Esophagus (tissue), 2 donors: ENCODE data around the gene DCLK1. TPM values are rescaled to one million over a fixed set of nuclear protein-coding genes. Genes with fewer than 3 reads are reported as not detected.

ENCODE experiments used
- H3K27ac ChIP-seq, 2 donors: one replicate each; pipeline ENCODE4 v1.5.1; 2013; ENCODE audit warnings: low read depth in 2 of 2, mild to moderate bottlenecking in 2 of 2, inconsistent platforms in 1 of 2, low read length in 1 of 2, moderate library complexity in 1 of 2
- H3K27me3 ChIP-seq, 2 donors: one replicate each; pipeline ENCODE4 v1.6.1; 2013; ENCODE audit warnings: low read length in 2 of 2, control low read depth in 1 of 2, mild to moderate bottlenecking in 1 of 2; ENCODE audit not compliant: insufficient read depth in 2 of 2, control insufficient read depth in 1 of 2
- H3K36me3 ChIP-seq, 2 donors: one replicate each; pipeline ENCODE4 v1.6.1; 2013; ENCODE audit warnings: low read length in 1 of 2; ENCODE audit not compliant: control insufficient read depth in 2 of 2, insufficient read depth in 2 of 2
- H3K4me1 ChIP-seq, 2 donors: one replicate each; pipeline ENCODE4 v1.6.1; 2013; ENCODE audit warnings: low read length in 1 of 2; ENCODE audit not compliant: control insufficient read depth in 2 of 2, insufficient read depth in 2 of 2
- H3K4me3 ChIP-seq, 2 donors: one replicate each; pipeline ENCODE4 v1.5.1; 2013; ENCODE audit warnings: low read length in 2 of 2, mild to moderate bottlenecking in 2 of 2, low read depth in 1 of 2, moderate library complexity in 1 of 2
- H3K9me3 ChIP-seq, 2 donors: one replicate each; pipeline ENCODE4 v1.6.1; 2013; ENCODE audit warnings: mild to moderate bottlenecking in 2 of 2, low read depth in 1 of 2, low read length in 1 of 2, moderate library complexity in 1 of 2; ENCODE audit not compliant: control insufficient read depth in 2 of 2, insufficient read depth in 1 of 2
- WGBS, 2 donors: extraction: QIAGEN DNeasy Blood & Tissue Kit; methylation state at CpG; one replicate each; pipeline ENCODE4 v1.1.7; 2013; 5-methylcytosine and 5-hydroxymethylcytosine counted together
- polyA plus RNA-seq, 2 donors: library from polyadenylated mRNA; stranded (reverse); fragments of 200-250 nt; gene quantifications; one replicate each; pipeline ENCODE4 v1.2.3, GENCODE V29; 2013
- donor health status: healthy with polysubstance abuse.
- donor health status: Bipolar disorder and iron deficiency.

The DCLK1 gene
- polyA plus RNA-seq, 2 donors, result 0.47 to 0.75 TPM

- H3K27ac ChIP-seq, result no peak overlapping the region
- H3K36me3 ChIP-seq, result no peaks in the 10 kb centered on the region
- 48 to 73% methylated on average over 1 of the region's 1 CpG for WGBS, 2 donors
- H3K9me3 ChIP-seq, result no peaks in the 10 kb centered on the region
- no peaks in the 10 kb centered on the region for H3K4me1 ChIP-seq
- no peak overlapping the region for H3K4me3 ChIP-seq
- H3K27me3 ChIP-seq, result no peaks in the 10 kb centered on the region
Measured at GRCh38 chr13:35832551-35832950, 298.6 kb downstream of the DCLK1 start.

- whole genome bisulfite sequencing, 2 donors, result 76 to 79% methylated on average over 2 of the region's 2 CpGs
- Histone ChIP-seq H3K9me3 (no peaks in the 10 kb centered on the region), H3K36me3 (no peaks in the 10 kb centered on the region), H3K4me3 (no peak overlapping the region), H3K27ac (no peak overlapping the region), H3K4me1 (no peaks in the 10 kb centered on the region), H3K27me3 (no peaks in the 10 kb centered on the region)
Measured at GRCh38 chr13:35830850-35831450, 300.2 kb downstream of the DCLK1 start.

GRCh38 chr13:35826626-35827254, 304.4 kb downstream of the DCLK1 start:
- Histone ChIP-seq H3K36me3 (no peaks in the 10 kb centered on the region), H3K4me3 (no peak overlapping the region), H3K4me1 (no peaks in the 10 kb centered on the region), H3K27me3 (no peaks in the 10 kb centered on the region), H3K27ac (no peak overlapping the region), H3K9me3 (no peaks in the 10 kb centered on the region)
- WGBS, 2 donors, result 70 to 72% methylated on average over 10 of the region's 10 CpGs

GRCh38 chr13:35824825-35825224, 306.4 kb downstream of the DCLK1 start:
- H3K4me1 ChIP-seq, result no peaks in the 10 kb centered on the region
- no peaks in the 10 kb centered on the region for H3K9me3 ChIP-seq
- H3K27ac ChIP-seq, result no peak overlapping the region
- 84 to 90% methylated on average over 8 of the region's 8 CpGs for WGBS, 2 donors
- no peaks in the 10 kb centered on the region for H3K27me3 ChIP-seq
- H3K36me3 ChIP-seq, result no peaks in the 10 kb centered on the region
- H3K4me3 ChIP-seq, result no peak overlapping the region

- no peaks in the 10 kb centered on the region for H3K9me3 ChIP-seq
- H3K27me3 ChIP-seq, result no peaks in the 10 kb centered on the region
- WGBS, 2 donors, result 93 to 94% methylated on average over 12 of the region's 12 CpGs
- H3K36me3 ChIP-seq, result no peaks in the 10 kb centered on the region
- H3K4me3 ChIP-seq, result no peak overlapping the region
- H3K4me1 ChIP-seq, result no peaks in the 10 kb centered on the region
- no peak overlapping the region for H3K27ac ChIP-seq
Measured at GRCh38 chr13:35824395-35824794, 306.8 kb downstream of the DCLK1 start.

GRCh38 chr13:35822666-35823065, 308.5 kb downstream of the DCLK1 start:
- no peaks in the 10 kb centered on the region for H3K27me3 ChIP-seq
- WGBS, 2 donors, result 84 to 85% methylated on average over 7 of the region's 7 CpGs
- H3K27ac ChIP-seq, result no peak overlapping the region
- H3K36me3 ChIP-seq, result no peaks in the 10 kb centered on the region
- no peak overlapping the region for H3K4me3 ChIP-seq
- no peaks in the 10 kb centered on the region for H3K9me3 ChIP-seq
- no peaks in the 10 kb centered on the region for H3K4me1 ChIP-seq

GRCh38 chr13:35818633-35819067, 312.5 kb downstream of the DCLK1 start:
- WGBS, 2 donors, result 61 to 65% methylated on average over 3 of the region's 3 CpGs
- Histone ChIP-seq H3K9me3 (no peaks in the 10 kb centered on the region), H3K36me3 (no peaks in the 10 kb centered on the region), H3K27ac (peak overlapping the region in 1 of 2 donors; percentile 49), H3K4me3 (no peak overlapping the region), H3K27me3 (no peaks in the 10 kb centered on the region), H3K4me1 (no peaks in the 10 kb centered on the region)

- 42 to 49% methylated on average over 5 of the region's 5 CpGs for WGBS, 2 donors
- Histone ChIP-seq H3K4me3 (no peak overlapping the region), H3K9me3 (no peaks in the 10 kb centered on the region), H3K36me3 (no peaks in the 10 kb centered on the region), H3K27ac (no peak overlapping the region), H3K4me1 (no peaks in the 10 kb centered on the region), H3K27me3 (no peaks in the 10 kb centered on the region)
Measured at GRCh38 chr13:35817642-35818607, 313.3 kb downstream of the DCLK1 start.

- Histone ChIP-seq H3K27me3 (no peaks in the 10 kb centered on the region), H3K36me3 (no peaks in the 10 kb centered on the region), H3K27ac (no peak overlapping the region), H3K4me1 (no peaks in the 10 kb centered on the region), H3K9me3 (no peaks in the 10 kb centered on the region), H3K4me3 (no peak overlapping the region)
- 67 to 78% methylated on average over 1 of the region's 1 CpG for WGBS, 2 donors
Measured at GRCh38 chr13:35814605-35815011, 316.6 kb downstream of the DCLK1 start.
